Stimulated activated CD4-positive, alpha-beta T cell treated with anti-CD3 and anti-CD28 coated beads, Interleukin-1b, Interleukin-23, amount 100 ng/mL, for 48 hours (primary cell): Measurements from ENCODE around the gene UGCG.
A peak's percentile ranks its signal among the peaks of the same experiment; 100 is the strongest.
"Not testable (repeated sequence)": the region's sequence is repeated elsewhere in the genome, so short reads cannot be mapped to it uniquely, and the experiment has no call there.

ENCODE experiments used
- DNase-seq: peaks from one replicate; pipeline ENCODE4 v3.0.0-alpha.2; 2020

UGCG gene

GRCh38 chr9:111891910-111892499 lies 4.6 kb upstream of the UGCG start:
- DNase-seq, result no peak

- DNase-seq, result peak; percentile 15
These were observed 457 bp downstream of the UGCG start for GRCh38 chr9:111896942-111897600.

- no peak for DNase-seq
These were observed 1.1 kb downstream of the UGCG start for GRCh38 chr9:111897601-111898137.

DNA sequence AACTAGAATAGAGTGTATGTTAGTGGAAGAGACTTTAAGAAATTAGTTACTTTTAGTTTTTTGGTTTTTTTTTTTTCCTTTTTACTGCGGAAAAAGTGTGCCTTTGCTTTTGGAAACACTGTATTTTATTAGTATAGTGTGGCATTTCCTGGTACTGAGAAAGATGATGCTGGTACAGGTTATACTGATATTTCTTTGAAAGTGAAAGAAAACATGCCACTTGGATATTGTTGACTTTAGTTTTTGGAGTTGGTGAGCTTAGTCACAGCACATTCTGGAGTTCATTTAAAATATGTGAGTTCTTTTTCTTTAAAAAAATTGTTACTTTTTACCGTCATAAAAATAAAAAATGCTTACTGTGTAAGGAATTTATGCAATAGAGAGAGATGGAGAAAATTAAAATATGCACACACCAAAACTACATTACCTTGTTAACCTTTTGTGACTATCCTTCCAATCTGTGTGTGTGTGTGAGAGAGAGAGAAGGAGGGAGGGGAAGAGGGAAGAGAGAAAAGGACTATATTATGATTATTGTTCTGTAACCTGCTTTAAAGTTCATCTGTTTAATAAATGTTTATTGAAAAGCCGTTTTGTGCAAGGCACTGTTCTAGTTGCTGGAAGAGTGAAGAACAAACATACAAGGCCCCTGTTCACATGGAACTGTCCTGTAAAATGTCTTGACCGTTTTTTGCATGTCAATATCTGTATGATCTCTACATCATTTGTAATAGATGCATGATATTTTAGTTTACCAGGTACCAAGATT lies 1.9 kb downstream of the UGCG start:
- DNase-seq, result no peak

DNA sequence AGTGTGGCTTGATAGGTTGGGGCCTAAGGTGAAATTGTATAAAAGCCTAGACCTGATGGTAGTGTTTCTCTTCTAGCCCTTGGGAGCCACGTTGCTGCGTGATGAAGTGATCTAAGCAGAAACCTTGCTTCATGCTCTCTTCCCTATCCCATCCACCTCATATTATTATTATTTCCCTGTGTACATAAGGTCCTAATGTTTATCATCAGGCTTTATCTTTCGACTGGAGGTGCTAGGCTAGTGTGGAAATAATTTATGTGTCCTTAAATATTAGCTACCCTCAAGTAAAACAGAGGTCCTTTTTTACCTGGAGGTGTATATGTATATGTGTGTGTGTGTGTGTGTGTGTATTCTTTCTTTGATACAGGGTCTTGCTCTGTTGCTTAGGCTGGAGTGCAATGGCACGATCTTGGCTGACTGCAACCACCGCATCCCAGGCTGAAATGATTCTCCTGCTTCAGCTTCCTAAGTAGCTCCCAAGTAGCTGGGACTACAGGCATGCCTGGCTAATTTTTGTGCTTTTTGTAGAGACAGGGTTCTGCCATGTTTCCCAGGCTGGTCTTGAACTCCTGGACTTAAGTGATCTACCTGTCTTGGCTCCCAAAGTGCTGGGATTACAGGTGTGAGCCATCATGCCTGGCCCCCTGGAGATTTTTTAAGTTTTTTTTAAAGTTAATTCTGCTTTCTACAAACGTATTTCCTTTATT lies 3.7 kb downstream of the UGCG start:
- no peak for DNase-seq

- DNase-seq, result no peak
These were observed 4.4 kb downstream of the UGCG start for GRCh38 chr9:111900858-111901612.

DNA sequence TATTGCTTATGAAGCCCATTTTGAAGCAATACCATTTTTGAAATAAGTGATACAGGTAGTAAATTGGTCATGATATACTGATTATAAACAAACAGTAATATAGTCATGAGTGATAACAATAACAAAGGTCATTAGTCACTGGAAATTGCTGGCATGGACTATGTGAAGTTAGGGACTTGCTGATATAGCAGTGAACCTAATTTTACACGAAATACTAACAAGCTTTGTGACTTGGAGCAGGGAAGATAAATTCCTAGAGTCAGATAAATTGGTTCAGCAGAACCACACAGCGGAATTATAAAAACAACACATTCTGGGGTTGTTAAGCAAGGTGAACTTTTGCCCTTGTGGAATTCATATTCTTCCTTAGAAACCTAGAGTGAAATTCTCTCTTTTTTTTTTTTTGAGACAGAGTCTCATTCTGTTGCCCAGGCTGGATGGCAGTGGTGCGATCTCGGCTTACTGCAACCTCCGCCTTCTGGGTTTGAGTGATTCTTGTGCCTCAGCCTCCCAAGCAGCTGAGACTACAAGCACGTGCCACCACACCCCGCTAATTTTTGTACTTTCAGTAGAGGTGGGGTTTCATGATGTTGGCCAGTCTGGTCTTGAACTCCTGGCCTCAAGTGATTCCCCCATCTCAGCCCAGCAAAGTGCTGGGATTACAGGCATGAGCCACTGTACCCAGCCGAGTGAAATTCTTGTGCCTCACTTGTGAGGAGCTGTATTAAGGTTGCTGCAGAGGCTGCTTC lies 6.0 kb downstream of the UGCG start:
- no peak for DNase-seq

DNA sequence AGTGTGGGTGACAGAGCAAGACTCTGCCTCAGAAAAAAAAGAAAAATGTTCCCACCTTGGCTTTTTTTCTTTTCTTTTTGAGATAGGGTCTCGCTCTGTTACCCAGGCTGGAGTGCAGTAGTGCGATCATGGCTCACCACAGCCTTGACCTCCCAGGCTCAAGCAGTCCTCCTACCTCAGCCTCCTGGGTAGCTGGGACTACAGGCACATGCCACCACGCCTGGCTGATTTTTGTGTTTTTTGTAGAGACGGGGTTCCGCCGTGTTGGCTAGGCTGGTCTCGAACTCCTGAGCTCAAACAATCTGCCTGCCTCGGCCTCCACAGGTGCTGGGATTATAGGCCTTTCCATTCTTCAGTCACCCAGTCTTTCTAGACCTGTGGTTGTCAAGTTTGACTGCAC lies 6.9 kb downstream of the UGCG start:
- not testable (repeated sequence) for DNase-seq

DNA sequence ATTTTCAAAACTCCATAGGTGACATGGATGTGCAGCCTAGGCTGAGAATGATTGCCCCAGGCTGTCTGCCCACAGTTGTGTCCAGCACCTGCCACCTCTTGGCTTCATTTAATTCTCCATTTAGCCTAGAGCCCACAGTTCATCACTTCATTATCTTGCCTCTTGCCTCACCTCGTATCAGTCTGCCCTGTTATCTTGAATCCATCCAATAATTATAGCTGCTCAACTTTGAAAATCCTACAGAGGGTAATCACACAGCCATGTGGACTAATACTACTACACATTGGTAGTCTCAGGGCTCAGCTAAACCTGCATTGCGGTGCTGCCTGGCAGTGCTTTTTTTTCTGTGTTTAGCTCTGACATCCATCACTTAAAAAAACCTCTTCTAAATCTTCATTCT lies 7.4 kb downstream of the UGCG start:
- DNase-seq, result no peak

- no peak for DNase-seq
These were observed 8.3 kb downstream of the UGCG start for GRCh38 chr9:111904891-111905291.

GRCh38 chr9:111907147-111907546 lies 10.5 kb downstream of the UGCG start:
- no peak for DNase-seq

GRCh38 chr9:111909444-111909843 lies 12.8 kb downstream of the UGCG start:
- DNase-seq, result no peak

GRCh38 chr9:111910428-111910827 lies 13.8 kb downstream of the UGCG start:
- no peak for DNase-seq

GRCh38 chr9:111913159-111913558 lies 16.5 kb downstream of the UGCG start:
- DNase-seq, result no peak

- DNase-seq, result no peak
These were observed 18.3 kb downstream of the UGCG start for GRCh38 chr9:111914749-111915424.

DNA sequence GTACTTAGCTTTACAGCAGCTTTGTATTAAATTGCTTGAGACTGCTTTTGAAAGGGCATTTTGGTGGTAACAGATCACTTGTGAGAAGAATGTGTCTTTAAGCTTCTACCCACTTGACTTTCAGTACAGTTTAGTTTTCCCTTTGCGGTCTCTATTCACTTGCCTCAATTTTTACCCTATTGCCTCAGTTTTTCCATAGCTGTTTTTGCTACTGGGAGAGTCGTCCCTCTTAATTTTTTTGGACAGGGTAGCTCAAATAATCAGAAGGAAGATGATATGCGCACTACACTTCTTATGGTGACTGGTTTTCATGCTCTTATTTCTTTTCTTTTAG lies 18.8 kb downstream of the UGCG start:
- DNase-seq, result no peak

DNA sequence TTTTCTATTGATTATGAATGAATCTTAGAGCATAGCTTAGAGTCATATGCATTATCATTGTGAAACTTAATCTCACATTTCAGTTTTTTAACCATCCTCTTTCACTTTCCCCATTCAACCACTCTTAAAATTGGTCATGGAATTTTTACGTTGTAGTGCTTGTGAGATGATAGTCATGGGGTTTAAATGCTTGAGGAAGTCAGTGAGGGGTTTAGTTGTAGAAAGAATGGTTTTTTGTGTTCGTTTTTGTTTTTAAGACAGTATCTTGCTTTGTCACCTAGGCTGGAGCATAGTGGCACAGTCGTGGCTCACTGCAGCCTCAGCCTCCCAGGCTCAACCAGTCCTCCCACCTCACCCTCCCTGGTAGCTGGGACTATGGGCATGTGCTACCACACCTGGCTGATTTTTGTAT lies 19.6 kb downstream of the UGCG start:
- DNase-seq, result peak; percentile 32

DNA sequence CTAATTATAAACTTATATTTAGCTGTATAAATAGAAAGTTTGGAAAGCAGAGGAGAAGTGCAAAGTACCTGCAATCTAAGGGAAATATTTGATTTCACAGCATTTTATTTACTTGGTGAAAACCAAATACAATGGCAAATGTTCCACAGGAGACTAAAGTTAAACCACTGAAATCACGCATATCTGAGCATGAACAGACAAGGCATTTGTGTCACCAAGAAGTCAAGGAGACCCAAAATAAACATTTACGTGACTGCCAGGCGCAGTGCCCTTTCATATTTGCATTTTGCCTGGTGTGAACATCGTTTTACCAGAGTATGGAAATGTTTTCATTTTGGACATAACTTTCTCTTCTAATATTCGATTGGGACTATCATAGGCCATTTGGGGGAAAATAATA lies 20.6 kb downstream of the UGCG start:
- DNase-seq, result no peak

GRCh38 chr9:111917980-111918379 lies 21.4 kb downstream of the UGCG start:
- no peak for DNase-seq

DNA sequence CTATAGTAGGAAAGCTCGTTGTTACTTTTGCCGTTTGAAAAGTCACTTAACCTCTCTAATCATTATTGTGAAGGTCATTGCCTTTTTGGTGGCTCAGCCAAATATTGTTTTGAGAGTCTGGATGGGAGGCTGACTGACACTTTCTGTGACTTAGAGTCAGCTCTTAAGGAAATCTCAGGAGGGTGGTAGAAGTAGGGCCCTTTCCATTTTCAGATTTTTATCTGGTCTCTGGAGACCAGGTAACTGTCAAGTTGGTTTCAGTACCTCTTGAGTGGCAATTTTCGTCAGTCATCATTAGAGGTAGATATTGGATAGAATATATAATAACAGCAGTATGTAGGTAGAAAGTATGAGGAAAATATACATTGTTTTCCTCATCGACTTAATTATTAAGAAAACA lies 23.3 kb downstream of the UGCG start:
- DNase-seq, result no peak

GRCh38 chr9:111920531-111920930 lies 23.9 kb downstream of the UGCG start:
- DNase-seq, result no peak
